ENCODE measurements around the gene DENND6A. TPM values are rescaled to one million over a fixed set of nuclear protein-coding genes. Genes with fewer than 3 reads are reported as not detected.

Gene DENND6A
- total RNA-seq, 1 experiment from 2014 or later, result 21.8 TPM

GRCh38 chr3:57675530-57675929, 17.3 kb downstream of the DENND6A start:
- Mint-ChIP-seq H3K9me3 (ENCODE audit: unreplicated experiment) (no peaks in the 10 kb centered on the region), H3K27me3 (ENCODE audit: insufficient read depth, unreplicated experiment) (no peaks in the 10 kb centered on the region), H3K4me3 (ENCODE audit: unreplicated experiment) (no peak overlapping the region), H3K27ac (ENCODE audit: unreplicated experiment) (no peak overlapping the region), H3K36me3 (ENCODE audit: insufficient read depth, unreplicated experiment) (no peaks in the 10 kb centered on the region), H3K4me1 (ENCODE audit: low read depth, unreplicated experiment) (no peaks in the 10 kb centered on the region)
- Histone ChIP-seq H3K4me3 (ENCODE audit: low read depth, low read length) (no peak overlapping the region), H3K36me3 (ENCODE audit: control insufficient read depth, insufficient read depth, low read length) (peaks cover 1% of the 10 kb centered on the region; the same call in 1 of the 2 replicates), H3K9me3 (no peaks in the 10 kb centered on the region), H3K4me1 (no peaks in the 10 kb centered on the region), H3K27me3 (replicated peaks; ENCODE audit: control insufficient read depth, insufficient read depth, low read length) (no peaks in the 10 kb centered on the region)
- intact Hi-C loops (cut with micrococcal nuclease; ENCODE audit: unreplicated experiment), result no loop called here
- BruUV-seq (replicated peaks), result no TSS peak
- no peak for DNase-seq
- ChIA-PET POLR2A (no interaction called here), CTCF (no interaction called here)
- TF ChIP-seq CTCF (IDR thresholded peaks at IDR 0.05; ENCODE audit: insufficient read depth in 1 of 2, low read depth in 1 of 2, low read length in 1 of 2, severe bottlenecking in 1 of 2, unreplicated experiment in 1 of 2), result no peak

- no peak for DNase-seq
- Histone ChIP-seq H3K4me3 (ENCODE audit: low read depth, low read length) (no peak overlapping the region), H3K36me3 (ENCODE audit: control insufficient read depth, insufficient read depth, low read length) (no peaks in the 10 kb centered on the region; the same call in 1 of the 2 replicates), H3K27me3 (replicated peaks; ENCODE audit: control insufficient read depth, insufficient read depth, low read length) (no peaks in the 10 kb centered on the region), H3K9me3 (no peaks in the 10 kb centered on the region), H3K4me1 (no peaks in the 10 kb centered on the region)
- H3K9me3 Mint-ChIP-seq (ENCODE audit: unreplicated experiment), result no peaks in the 10 kb centered on the region
- no peaks in the 10 kb centered on the region for H3K27me3 Mint-ChIP-seq (ENCODE audit: insufficient read depth, unreplicated experiment)
- no peak overlapping the region for H3K27ac Mint-ChIP-seq (ENCODE audit: unreplicated experiment)
- no peak overlapping the region for H3K4me3 Mint-ChIP-seq (ENCODE audit: unreplicated experiment)
- no TSS peak for BruUV-seq (replicated peaks)
- H3K4me1 Mint-ChIP-seq (ENCODE audit: low read depth, unreplicated experiment), result no peaks in the 10 kb centered on the region
- no peak for TF ChIP-seq CTCF (IDR thresholded peaks at IDR 0.05; ENCODE audit: insufficient read depth in 1 of 2, low read depth in 1 of 2, low read length in 1 of 2, severe bottlenecking in 1 of 2, unreplicated experiment in 1 of 2)
- CTCF ChIA-PET, result no interaction called here
- no peaks in the 10 kb centered on the region for H3K36me3 Mint-ChIP-seq (ENCODE audit: insufficient read depth, unreplicated experiment)
- intact Hi-C loops (cut with micrococcal nuclease; ENCODE audit: unreplicated experiment), result no loop called here
- POLR2A ChIA-PET, result no interaction called here
These were observed 19.7 kb downstream of the DENND6A start for GRCh38 chr3:57673156-57673555.

- BruUV-seq (replicated peaks), result no TSS peak
- H3K27me3 Mint-ChIP-seq (ENCODE audit: insufficient read depth, unreplicated experiment), result no peaks in the 10 kb centered on the region
- TF ChIP-seq CTCF (IDR thresholded peaks at IDR 0.05; ENCODE audit: insufficient read depth in 1 of 2, low read depth in 1 of 2, low read length in 1 of 2, severe bottlenecking in 1 of 2, unreplicated experiment in 1 of 2), result no peak
- DNase-seq, result no peak
- H3K27ac Mint-ChIP-seq (ENCODE audit: unreplicated experiment), result no peak overlapping the region
- POLR2A ChIA-PET, result no interaction called here
- Histone ChIP-seq H3K4me1 (no peaks in the 10 kb centered on the region), H3K4me3 (ENCODE audit: low read depth, low read length) (no peak overlapping the region), H3K9me3 (no peaks in the 10 kb centered on the region), H3K36me3 (ENCODE audit: control insufficient read depth, insufficient read depth, low read length) (no peaks in the 10 kb centered on the region), H3K27me3 (replicated peaks; ENCODE audit: control insufficient read depth, insufficient read depth, low read length) (no peaks in the 10 kb centered on the region)
- H3K4me3 Mint-ChIP-seq (ENCODE audit: unreplicated experiment), result no peak overlapping the region
- H3K9me3 Mint-ChIP-seq (ENCODE audit: unreplicated experiment), result no peaks in the 10 kb centered on the region
- H3K4me1 Mint-ChIP-seq (ENCODE audit: low read depth, unreplicated experiment), result no peaks in the 10 kb centered on the region
- no peaks in the 10 kb centered on the region for H3K36me3 Mint-ChIP-seq (ENCODE audit: insufficient read depth, unreplicated experiment)
- intact Hi-C loops (cut with micrococcal nuclease; ENCODE audit: unreplicated experiment), result no loop called here
- CTCF ChIA-PET, result no interaction called here
These were observed 22.3 kb downstream of the DENND6A start for GRCh38 chr3:57670543-57670942.
